ENCODE data around the gene IRAK2. TPM values are rescaled to one million over a fixed set of nuclear protein-coding genes. Genes with fewer than 3 reads are reported as not detected.

The IRAK2 gene
- total and polyA plus RNA-seq, 2 donors (not counting 3 experiments of a cell fraction or from before 2014, with no cell fraction given), result 7.9 to 10.0 TPM

DNA sequence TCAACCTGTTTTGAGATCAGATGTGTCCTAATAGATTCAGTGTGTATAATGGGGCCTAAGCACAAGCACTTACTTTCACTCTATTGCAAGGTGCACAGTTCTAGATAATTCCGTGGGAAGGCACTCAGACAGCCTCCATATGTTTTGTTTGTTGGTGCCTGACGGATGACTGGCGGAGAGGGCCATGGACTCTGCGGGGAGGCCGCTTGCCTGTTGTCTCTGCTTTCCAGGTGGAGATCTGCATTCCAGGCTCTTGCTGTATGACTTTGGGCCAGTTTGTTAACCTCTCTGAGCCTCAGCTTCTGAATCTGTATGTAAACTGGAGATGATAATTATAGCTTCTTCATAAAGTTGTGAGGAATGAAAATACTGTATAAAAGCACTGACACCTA is 1.5 kb downstream of the IRAK2 start:
- intact Hi-C loops (cut with micrococcal nuclease), result no loop called here
- H3K79me2 ChIP-seq (ENCODE audit: control insufficient read depth, insufficient read depth, low read length), result no peaks in the 10 kb centered on the region
- no peaks in the 10 kb centered on the region for H3K36me3 ChIP-seq (ENCODE audit: control insufficient read depth in 2 of 2, extremely low read depth in 1 of 2, insufficient read depth in 2 of 2, low read length in 2 of 2)
- H3K27ac ChIP-seq (ENCODE audit: insufficient read depth, low read depth, low read length), result no peak overlapping the region
- peak overlapping the region; percentile 1 for H3K4me2 ChIP-seq (ENCODE audit: insufficient read depth, low read length)
- TF ChIP-seq FOS (IDR thresholded peaks at IDR 0.05; ENCODE audit: borderline replicate concordance, insufficient read depth, low read length) (no peak), JUN (IDR thresholded peaks at IDR 0.05; ENCODE audit: borderline replicate concordance, insufficient read depth, insufficient read length, low read depth) (no peak), MYC (IDR thresholded peaks at IDR 0.05; ENCODE audit: low read depth, low read length) (no peak), POLR2AphosphoS5 (IDR thresholded peaks at IDR 0.05; ENCODE audit: insufficient read depth, low read depth, low read length) (no peak), EZH2 (IDR thresholded peaks at IDR 0.05; ENCODE audit: borderline replicate concordance, low read depth, low read length, severe bottlenecking) (no peak), GATA2 (IDR thresholded peaks at IDR 0.05; ENCODE audit: insufficient read depth, insufficient read length, low read depth, low read length) (no peak), MAX (IDR thresholded peaks at IDR 0.05; ENCODE audit: insufficient read depth, insufficient read length) (no peak), POLR2A (IDR thresholded peaks at IDR 0.05; ENCODE audit: low read depth, low read length) (no peak)
- TF ChIP-seq, protein P1, sequence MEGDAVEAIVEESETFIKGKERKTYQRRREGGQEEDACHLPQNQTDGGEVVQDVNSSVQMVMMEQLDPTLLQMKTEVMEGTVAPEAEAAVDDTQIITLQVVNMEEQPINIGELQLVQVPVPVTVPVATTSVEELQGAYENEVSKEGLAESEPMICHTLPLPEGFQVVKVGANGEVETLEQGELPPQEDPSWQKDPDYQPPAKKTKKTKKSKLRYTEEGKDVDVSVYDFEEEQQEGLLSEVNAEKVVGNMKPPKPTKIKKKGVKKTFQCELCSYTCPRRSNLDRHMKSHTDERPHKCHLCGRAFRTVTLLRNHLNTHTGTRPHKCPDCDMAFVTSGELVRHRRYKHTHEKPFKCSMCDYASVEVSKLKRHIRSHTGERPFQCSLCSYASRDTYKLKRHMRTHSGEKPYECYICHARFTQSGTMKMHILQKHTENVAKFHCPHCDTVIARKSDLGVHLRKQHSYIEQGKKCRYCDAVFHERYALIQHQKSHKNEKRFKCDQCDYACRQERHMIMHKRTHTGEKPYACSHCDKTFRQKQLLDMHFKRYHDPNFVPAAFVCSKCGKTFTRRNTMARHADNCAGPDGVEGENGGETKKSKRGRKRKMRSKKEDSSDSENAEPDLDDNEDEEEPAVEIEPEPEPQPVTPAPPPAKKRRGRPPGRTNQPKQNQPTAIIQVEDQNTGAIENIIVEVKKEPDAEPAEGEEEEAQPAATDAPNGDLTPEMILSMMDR (IDR thresholded peaks at IDR 0.05; ENCODE audit: extremely low read depth in 1 of 2, insufficient read depth in 1 of 2, low read depth in 1 of 2, low read length in 2 of 2), result no peak
- ChIA-PET CTCF (interaction anchor here (0.7 to 2.2 kb wide), 2 partner anchors 26 to 97 kb away, joined by 4 to 11 read pairs; no protein-coding TSS in a partner anchor), POLR2A (no interaction called here)
- H3K9ac ChIP-seq (replicated peaks; ENCODE audit: extremely low read depth, insufficient read depth, low read length), result no peak overlapping the region
- H3K4me3 ChIP-seq (replicated peaks in 1 of 3; ENCODE audit: insufficient read depth in 1 of 3, low read depth in 1 of 3, low read length in 3 of 3), result no peak overlapping the region
- no peaks in the 10 kb centered on the region for H3K9me1 ChIP-seq (replicated peaks; ENCODE audit: control insufficient read depth, extremely low read depth, insufficient read depth, low read length)
- DNase-seq (ENCODE audit: low read depth, low spot score) (no peak), FAIRE-seq (no peak)
- H3K27me3 ChIP-seq (ENCODE audit: control insufficient read depth in 2 of 2, insufficient read depth in 2 of 2, low read length in 2 of 2), result no peaks in the 10 kb centered on the region
- H4K20me1 ChIP-seq (replicated peaks; ENCODE audit: control insufficient read depth, extremely low read depth, insufficient read depth, low read length), result no peaks in the 10 kb centered on the region
- no peak overlapping the region for H2AFZ ChIP-seq (ENCODE audit: low read depth, low read length)
- dilution Hi-C loops (cut with MboI; ENCODE audit: extremely low pct_ligation_motif_present, low sequenced_read_pairs), result no loop called here
- peaks cover 2% of the 10 kb centered on the region for H3K4me1 ChIP-seq (ENCODE audit: control insufficient read depth, extremely low read depth, insufficient read depth, low read length)
- TSS peak; percentile 19 for BruUV-seq (replicated peaks)
- H3K9me3 ChIP-seq (replicated peaks; ENCODE audit: control insufficient read depth, insufficient read depth, low read length), result no peaks in the 10 kb centered on the region
